GM13976 (cell line): ENCODE measurements around the gene COLEC12.

ENCODE experiments used
- DNase-seq: peaks from one replicate; pipeline ENCODE4 v3.0.0; 2012; ENCODE audit warnings: low spot score
- in situ Hi-C: fragments of 300-500 bp; cut with MboI; formaldehyde crosslinking; loops from one replicate; pipeline ENCODE4 v1.12.0; 2022; ENCODE audit warnings: low sequenced_read_pairs, mixed read lengths, inconsistent platforms; ENCODE audit not compliant: unreplicated experiment
- TF ChIP-seq, protein P1 (sequence below): IDR thresholded peaks from 2 replicates; pipeline ENCODE4 v1.5.1; 2012; ENCODE audit warnings: borderline replicate concordance, mild to moderate bottlenecking; ENCODE audit not compliant: insufficient read depth; ENCODE audit errors: extremely low read depth, missing control alignments, control extremely low read depth

The COLEC12 gene

DNA sequence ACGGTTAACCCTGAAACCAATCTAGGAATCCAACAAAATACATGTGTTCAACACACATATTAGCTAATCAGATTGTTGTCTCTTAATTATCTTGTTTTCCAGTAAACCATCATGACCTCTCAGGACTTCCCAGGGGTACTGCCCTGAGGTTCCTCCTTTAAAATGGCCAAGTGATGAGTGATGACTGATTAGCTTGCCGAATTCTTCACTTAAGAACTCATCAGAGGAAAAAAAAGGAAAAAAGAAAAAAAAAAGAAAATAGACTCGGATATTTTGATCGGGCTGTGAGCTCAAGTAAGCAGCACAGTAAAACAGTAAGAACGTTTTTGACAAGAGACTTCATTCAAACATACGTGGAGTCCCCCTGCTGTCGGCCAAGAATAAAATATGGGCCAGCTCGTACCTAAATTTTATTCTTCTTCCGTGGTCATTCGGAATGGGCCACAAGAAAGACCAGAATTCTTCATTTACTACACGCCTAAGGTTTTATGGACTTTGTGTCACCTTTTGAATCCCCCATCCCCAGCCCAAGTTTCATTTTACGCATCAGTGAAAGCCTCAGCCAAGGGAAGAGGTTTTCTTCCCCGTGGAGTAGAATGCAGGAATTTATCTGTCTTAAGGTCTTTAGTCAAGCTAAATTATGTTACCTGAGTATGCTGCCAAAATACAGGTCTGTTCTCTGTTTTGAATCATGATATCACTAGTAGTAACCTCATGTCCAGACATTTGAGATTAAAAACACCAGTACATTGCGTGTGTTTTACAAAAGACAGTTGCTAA, 40.5 kb downstream of the COLEC12 start:
- TF ChIP-seq, protein P1, sequence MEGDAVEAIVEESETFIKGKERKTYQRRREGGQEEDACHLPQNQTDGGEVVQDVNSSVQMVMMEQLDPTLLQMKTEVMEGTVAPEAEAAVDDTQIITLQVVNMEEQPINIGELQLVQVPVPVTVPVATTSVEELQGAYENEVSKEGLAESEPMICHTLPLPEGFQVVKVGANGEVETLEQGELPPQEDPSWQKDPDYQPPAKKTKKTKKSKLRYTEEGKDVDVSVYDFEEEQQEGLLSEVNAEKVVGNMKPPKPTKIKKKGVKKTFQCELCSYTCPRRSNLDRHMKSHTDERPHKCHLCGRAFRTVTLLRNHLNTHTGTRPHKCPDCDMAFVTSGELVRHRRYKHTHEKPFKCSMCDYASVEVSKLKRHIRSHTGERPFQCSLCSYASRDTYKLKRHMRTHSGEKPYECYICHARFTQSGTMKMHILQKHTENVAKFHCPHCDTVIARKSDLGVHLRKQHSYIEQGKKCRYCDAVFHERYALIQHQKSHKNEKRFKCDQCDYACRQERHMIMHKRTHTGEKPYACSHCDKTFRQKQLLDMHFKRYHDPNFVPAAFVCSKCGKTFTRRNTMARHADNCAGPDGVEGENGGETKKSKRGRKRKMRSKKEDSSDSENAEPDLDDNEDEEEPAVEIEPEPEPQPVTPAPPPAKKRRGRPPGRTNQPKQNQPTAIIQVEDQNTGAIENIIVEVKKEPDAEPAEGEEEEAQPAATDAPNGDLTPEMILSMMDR = no peak
- no peak for DNase-seq
- in situ Hi-C loops = no loop called here

DNA sequence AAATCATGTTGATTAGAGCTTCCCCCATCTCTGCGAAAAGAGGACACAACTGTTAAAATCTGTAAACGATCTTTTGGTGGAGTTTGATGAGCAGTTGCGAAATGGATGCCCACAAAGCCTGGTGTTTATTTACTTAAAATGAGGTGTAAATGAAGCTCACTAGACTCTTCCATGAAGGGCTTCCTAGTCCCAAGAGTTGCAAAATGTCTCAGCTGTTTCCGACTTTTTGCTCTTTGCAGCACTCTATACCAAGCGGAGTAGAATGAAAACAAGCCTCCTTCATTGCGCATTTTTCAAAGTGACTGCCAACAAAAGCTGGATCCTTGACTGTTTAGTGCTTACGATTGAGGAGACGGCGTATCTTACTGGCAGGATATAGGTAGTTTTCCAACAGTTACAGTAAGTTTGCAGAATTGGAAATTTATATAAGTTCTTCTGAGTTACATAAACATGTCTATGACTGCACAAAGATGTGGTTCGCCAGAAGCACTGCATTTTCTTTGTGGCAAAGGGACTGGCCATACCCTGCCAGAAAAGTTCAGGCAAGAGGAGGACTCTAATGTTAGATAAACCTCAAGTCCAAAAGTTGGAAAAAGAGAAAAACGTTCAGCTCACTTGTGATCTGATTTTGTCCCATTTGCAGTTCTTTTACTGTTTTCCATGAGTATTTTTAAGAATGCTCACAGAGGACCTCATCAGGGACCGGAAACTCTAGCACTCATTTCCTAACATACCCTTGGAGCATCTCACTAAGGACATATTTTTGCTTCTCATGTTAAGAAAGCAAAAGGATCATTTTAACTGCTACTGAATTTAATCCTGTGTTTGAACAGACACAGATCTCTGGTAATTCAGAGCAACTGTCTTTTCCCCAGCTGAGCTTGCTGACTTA, 42.7 kb downstream of the COLEC12 start:
- TF ChIP-seq, protein P1 = no peak
- in situ Hi-C loops = no loop called here
- DNase-seq = no peak

DNA sequence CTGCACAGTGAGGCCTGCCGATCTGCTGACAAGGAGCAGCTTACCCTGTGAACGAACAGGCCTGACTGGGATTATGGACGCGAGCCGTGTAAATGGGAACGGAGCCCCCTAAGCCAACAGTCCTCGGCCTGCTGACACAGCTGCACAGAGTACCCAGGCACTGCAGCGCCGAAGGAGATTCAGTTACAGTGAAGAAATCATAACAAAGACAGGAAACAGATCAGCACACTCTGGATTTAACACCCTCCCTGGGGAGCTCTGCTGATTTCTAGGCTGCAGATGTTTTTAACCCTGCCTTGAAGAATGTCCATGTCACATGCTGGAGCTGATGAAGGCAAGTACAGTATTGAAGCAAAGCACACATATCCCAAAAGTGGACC, 43.4 kb downstream of the COLEC12 start:
- in situ Hi-C loops = no loop called here
- TF ChIP-seq, protein P1 = no peak
- DNase-seq = no peak

DNA sequence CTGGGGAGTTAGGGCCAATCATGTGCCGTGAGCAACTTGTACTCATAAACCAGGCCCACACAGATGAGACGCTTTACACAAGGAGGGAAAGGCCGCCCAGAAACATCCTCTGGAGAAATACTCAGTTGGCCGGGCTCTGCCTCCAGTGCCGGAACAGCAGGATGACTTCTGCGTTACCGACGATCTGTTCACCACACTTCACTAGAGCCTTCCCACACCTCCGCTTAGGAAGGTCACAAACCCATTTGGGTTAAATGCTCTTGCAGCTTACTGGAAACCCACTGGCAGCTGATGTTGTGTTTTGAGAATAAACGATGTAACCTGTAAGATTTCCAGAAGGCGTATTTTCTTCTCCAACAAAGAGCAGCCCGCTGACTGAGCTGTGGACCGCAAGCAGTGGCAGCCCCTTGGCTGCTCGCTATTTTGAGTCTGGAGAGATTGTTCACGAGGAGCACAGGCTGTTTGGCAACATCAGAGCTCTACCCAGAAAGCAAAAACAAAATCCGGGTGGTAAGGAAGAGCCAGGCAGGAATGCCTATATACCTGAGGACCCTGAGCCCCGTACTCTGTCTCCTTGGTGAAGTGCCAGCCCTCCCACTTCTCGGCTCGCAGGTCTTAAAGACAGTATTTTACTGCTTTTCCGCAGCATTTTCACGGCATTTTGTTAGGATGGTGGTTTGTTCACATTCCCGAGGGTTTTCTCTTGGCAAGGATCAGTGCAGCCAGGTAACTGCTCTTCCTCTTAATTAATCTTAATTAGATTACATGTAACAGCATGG, 44.0 kb downstream of the COLEC12 start:
- no peak for DNase-seq
- TF ChIP-seq, protein P1 = no peak
- in situ Hi-C loops = no loop called here

DNA sequence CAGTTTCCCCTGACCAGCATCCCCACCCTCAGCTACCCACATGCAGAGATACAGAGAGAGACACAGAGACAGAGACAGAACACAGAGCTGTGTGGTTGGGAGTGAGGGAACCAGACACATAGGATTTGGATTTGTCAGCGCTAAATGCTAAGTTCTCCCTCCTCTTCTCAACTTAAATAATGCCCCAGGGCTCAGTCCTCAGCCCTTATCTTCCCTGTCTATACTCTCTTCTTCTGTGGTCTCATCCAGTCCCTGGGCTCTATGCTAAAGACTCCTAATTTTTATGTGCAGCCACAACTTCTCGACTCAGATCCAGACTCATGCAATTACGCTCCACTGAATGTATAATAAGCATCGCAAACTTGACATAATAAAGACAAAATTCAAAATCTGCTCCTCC, 47.1 kb downstream of the COLEC12 start:
- TF ChIP-seq, protein P1 = no peak
- in situ Hi-C loops = no loop called here
- DNase-seq = no peak

DNA sequence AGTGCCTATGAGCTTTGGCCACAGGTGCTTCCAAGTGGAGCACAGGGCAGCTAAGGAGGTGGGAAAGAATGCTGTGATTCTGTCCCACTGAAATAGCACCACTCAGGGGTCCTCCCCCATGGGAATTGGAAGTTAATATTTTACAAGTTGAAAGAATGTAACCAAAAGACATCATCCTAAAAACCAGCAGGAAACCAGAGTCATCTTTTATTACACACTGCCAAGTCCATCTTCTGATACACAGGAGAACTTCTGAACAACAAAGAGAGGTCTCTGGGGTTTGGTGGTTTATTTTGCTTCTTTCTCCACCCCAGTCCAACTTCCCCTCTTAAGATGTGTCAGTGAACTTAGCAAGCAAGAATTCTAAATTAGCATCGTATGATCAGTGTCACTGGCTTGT, 47.7 kb downstream of the COLEC12 start:
- no peak for DNase-seq
- in situ Hi-C loops = no loop called here
- TF ChIP-seq, protein P1 = no peak
